ENCODE data around the gene DLGAP1. TPM values are rescaled to one million over a fixed set of nuclear protein-coding genes. Genes with fewer than 3 reads are reported as not detected.

Gene DLGAP1
- total and polyA plus RNA-seq, 10 donors, result 0.11 to 6.0 (median 2.1) TPM

DNA sequence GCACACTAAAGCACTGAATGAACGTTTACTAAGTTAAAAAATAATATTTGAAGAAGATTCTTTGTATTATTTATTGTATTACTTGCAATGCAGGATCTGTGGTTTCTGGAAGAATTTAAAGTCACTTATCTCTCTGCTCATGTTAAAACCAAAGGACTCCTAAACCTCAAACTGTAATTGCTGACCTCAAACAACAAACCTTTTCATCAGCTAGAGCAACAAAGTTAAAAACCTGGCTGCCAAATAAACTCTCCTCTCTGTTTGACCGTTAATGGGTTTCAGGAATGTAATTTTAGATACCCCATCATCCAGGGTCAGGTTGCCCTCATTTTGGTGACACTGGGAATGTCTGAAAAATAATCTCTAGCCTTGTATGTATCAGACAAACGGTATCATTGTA lies 766.0 kb downstream of the DLGAP1 start:
- intact Hi-C loops (cut with DNase I; ENCODE audit: low total_unique reads), result no loop called here
- DNase-seq, result no peak
- H3K4me1 ChIP-seq, result no peaks in the 10 kb centered on the region
- H3K27ac ChIP-seq, result no peak overlapping the region
- TF ChIP-seq POLR2AphosphoS5 (IDR thresholded peaks at IDR 0.05), result no peak
- H3K9me3 ChIP-seq, result peaks cover 0 to 8% (median 0%) of the 10 kb centered on the region in 8 donors
- H3K27me3 ChIP-seq (replicated peaks in 1 of 7), result no peaks in the 10 kb centered on the region
- 44 to 60% (median 53%) methylated on average over 3 of the region's 3 CpGs for WGBS, 5 donors
- no peak overlapping the region for H3K4me3 ChIP-seq
- H3K36me3 ChIP-seq, result no peaks in the 10 kb centered on the region

DNA sequence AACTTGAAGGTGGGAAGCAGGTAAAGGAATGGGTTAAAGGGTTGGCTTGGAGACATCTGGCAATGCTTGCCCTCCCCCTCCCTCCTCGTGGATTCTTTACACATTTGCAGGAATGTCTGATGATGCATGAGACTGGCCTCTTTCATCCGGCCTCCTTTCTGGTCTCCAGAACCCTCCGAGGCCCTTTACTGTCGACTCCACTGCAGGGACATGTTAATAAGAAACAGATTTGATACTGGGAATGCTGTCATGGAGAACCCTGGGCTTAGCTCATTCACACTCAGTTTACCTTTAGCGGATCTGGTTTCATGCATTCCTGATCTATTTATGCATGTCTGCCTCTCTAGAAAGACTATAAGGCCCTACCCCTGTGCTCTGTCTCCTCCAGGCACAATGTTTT lies 766.4 kb downstream of the DLGAP1 start:
- Histone ChIP-seq H3K4me3 (no peak overlapping the region), H3K4me1 (no peaks in the 10 kb centered on the region), H3K27ac (no peak overlapping the region), H3K27me3 (replicated peaks in 1 of 7) (no peaks in the 10 kb centered on the region), H3K36me3 (no peaks in the 10 kb centered on the region), H3K9me3 (peaks cover 0 to 8% (median 0%) of the 10 kb centered on the region in 8 donors)
- intact Hi-C loops (cut with DNase I; ENCODE audit: low total_unique reads), result no loop called here
- no peak for DNase-seq
- TF ChIP-seq, protein P1, sequence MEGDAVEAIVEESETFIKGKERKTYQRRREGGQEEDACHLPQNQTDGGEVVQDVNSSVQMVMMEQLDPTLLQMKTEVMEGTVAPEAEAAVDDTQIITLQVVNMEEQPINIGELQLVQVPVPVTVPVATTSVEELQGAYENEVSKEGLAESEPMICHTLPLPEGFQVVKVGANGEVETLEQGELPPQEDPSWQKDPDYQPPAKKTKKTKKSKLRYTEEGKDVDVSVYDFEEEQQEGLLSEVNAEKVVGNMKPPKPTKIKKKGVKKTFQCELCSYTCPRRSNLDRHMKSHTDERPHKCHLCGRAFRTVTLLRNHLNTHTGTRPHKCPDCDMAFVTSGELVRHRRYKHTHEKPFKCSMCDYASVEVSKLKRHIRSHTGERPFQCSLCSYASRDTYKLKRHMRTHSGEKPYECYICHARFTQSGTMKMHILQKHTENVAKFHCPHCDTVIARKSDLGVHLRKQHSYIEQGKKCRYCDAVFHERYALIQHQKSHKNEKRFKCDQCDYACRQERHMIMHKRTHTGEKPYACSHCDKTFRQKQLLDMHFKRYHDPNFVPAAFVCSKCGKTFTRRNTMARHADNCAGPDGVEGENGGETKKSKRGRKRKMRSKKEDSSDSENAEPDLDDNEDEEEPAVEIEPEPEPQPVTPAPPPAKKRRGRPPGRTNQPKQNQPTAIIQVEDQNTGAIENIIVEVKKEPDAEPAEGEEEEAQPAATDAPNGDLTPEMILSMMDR (IDR thresholded peaks at IDR 0.05 in 8 of 11, conservative IDR thresholded peaks at IDR 0.05 in 3 of 11), result no peak
- no peak for TF ChIP-seq POLR2AphosphoS5 (IDR thresholded peaks at IDR 0.05)
- no peak for TF ChIP-seq POLR2A (IDR thresholded peaks at IDR 0.05)
- 72 to 84% (median 77%) methylated on average over 5 of the region's 5 CpGs for WGBS, 5 donors

DNA sequence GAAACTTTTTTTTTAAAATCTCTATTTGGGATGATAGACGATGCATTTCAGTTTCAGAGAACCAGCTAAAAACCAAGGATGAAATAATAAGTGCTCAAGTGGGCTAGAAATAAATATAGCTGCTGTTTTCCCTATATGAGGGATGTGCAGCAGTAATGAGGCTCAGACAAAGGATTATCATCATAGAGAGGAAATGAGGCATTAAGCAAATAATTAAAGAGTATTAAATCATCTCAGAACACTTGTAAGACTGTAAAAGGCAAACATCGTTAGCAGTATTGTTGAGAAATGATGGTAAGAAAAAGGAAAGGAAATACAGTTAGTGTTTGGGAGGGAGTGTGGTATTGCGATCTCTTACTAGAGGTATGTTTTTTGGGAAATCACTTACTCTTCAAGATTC lies 771.6 kb downstream of the DLGAP1 start:
- WGBS, 5 donors, result 67 to 84% (median 75%) methylated on average over 3 of the region's 3 CpGs
- TF ChIP-seq POLR2A (IDR thresholded peaks at IDR 0.05) (no peak), POLR2AphosphoS5 (IDR thresholded peaks at IDR 0.05) (no peak)
- TF ChIP-seq, protein P1 (IDR thresholded peaks at IDR 0.05 in 8 of 11, conservative IDR thresholded peaks at IDR 0.05 in 3 of 11), result no peak

DNA sequence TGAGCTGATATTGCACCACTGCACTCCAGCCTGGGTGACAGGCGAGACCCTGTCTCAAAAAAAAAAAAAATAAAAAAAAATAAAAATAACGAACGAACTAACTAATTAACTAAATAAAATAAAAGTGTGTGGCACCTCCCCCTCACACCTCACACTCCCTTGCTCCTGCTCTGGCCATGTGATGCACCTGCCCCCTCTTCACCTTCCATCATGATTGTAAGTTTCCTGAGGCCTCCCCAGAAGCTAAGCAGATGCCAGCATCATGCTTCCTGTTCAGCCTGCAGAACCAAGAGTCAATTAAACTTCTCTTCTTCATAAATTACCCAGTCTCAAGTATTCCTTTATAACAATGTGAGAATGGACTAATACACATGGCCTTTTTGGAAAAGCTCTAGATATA lies 773.0 kb downstream of the DLGAP1 start:
- H3K27ac ChIP-seq, result no peak overlapping the region
- H3K27me3 ChIP-seq (replicated peaks in 1 of 7), result no peaks in the 10 kb centered on the region
- no peak overlapping the region for H3K4me3 ChIP-seq
- WGBS, 5 donors, result 88 to 93% (median 92%) methylated on average over 3 of the region's 3 CpGs
- no peak for DNase-seq
- intact Hi-C loops (cut with DNase I; ENCODE audit: low total_unique reads), result no loop called here
- TF ChIP-seq, protein P1 (IDR thresholded peaks at IDR 0.05 in 8 of 11, conservative IDR thresholded peaks at IDR 0.05 in 3 of 11), result no peak
- no peak for TF ChIP-seq POLR2AphosphoS5 (IDR thresholded peaks at IDR 0.05)
- no peak for TF ChIP-seq POLR2A (IDR thresholded peaks at IDR 0.05)
- no peaks in the 10 kb centered on the region for H3K4me1 ChIP-seq
- no peaks in the 10 kb centered on the region for H3K36me3 ChIP-seq
- peaks cover 0 to 11% (median 3%) of the 10 kb centered on the region in 8 donors for H3K9me3 ChIP-seq

More for the DNA sequence above, 771.6 kb downstream of the DLGAP1 start:
- Histone ChIP-seq H3K4me3 (no peak overlapping the region), H3K36me3 (no peaks in the 10 kb centered on the region), H3K27me3 (replicated peaks in 1 of 7) (no peaks in the 10 kb centered on the region), H3K4me1 (no peaks in the 10 kb centered on the region), H3K27ac (no peak overlapping the region), H3K9me3 (peaks cover 0 to 13% (median 3%) of the 10 kb centered on the region in 8 donors)
- intact Hi-C loops (cut with DNase I; ENCODE audit: low total_unique reads), result no loop called here
- no peak for DNase-seq

DNA sequence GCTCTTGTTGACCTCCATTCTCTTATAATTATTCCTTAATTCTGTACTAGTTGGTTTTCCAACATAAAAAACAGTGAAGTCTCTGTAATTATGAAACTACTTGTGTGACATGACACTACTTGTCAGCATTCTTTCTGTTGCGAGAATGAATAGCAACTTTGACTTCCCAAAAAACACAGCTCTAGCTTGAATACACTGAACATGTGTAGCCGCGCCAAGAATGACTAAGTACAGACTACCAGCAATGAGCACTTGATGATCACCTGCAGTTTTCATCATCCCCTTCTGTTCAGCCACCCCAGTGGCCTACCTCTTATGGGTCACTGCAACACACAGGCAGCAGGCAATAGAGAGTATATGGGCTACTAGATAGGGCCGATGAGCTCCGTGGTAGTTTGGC lies 775.9 kb downstream of the DLGAP1 start:
- DNase-seq, result no peak
- Histone ChIP-seq H3K27ac (no peak overlapping the region), H3K9me3 (peaks cover 0 to 7% (median 0%) of the 10 kb centered on the region in 8 donors), H3K4me1 (no peaks in the 10 kb centered on the region), H3K27me3 (replicated peaks in 1 of 7) (no peaks in the 10 kb centered on the region), H3K36me3 (no peaks in the 10 kb centered on the region), H3K4me3 (no peak overlapping the region)
- TF ChIP-seq POLR2AphosphoS5 (IDR thresholded peaks at IDR 0.05), result no peak
- WGBS, 5 donors, result 85 to 93% (median 86%) methylated on average over 5 of the region's 5 CpGs
- intact Hi-C loops (cut with DNase I; ENCODE audit: low total_unique reads), result no loop called here

Measured in spleen (tissue), 11 donors.